G401 (cell line): ENCODE data around the gene FBXO46. TPM values are rescaled to one million over a fixed set of nuclear protein-coding genes. Genes with fewer than 3 reads are reported as not detected.

Source experiments
- DNase-seq: peaks from one replicate; pipeline ENCODE4 v3.0.0-alpha.2; 2015; ENCODE audit warnings: low spot score
- in situ Hi-C: cut with HindIII; loops from 2 replicates; pipeline ENCODE4 v1.10.0; 2016; ENCODE audit warnings: low sequenced_read_pairs, mixed read lengths
- total RNA-seq: library from RNA; depleted of rRNA; stranded (reverse); fragments of >200 nt; shearing (Covaris generic); gene quantifications from 2 replicates; pipeline ENCODE4 v1.2.3, GENCODE V29; 2014; rRNA removed

FBXO46 gene, protein sequence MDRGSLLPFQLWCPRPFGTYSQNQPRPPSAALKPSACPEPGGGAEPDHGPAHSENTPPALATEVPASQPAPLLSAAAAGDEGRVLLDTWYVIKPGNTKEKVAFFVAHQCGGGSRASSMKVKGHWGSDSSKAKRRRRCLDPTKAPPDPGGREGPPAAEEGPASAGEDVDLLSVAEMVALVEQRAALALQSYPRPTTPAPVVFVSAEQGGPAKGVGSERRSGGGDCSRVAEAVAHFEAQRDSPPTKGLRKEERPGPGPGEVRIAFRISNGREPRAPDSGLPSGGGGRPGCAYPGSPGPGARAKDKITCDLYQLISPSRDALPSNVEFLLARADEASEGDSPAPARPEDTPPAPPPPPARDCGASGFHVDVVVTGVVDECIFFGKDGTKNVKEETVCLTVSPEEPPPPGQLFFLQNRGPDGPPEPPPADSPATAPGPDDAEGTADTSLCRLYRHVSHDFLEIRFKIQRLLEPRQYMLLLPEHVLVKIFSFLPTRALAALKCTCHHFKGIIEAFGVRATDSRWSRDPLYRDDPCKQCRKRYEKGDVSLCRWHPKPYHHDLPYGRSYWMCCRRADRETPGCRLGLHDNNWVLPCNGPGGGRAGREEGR
- 15.1 and 29.5 TPM in 2 replicates for total RNA-seq

DNA sequence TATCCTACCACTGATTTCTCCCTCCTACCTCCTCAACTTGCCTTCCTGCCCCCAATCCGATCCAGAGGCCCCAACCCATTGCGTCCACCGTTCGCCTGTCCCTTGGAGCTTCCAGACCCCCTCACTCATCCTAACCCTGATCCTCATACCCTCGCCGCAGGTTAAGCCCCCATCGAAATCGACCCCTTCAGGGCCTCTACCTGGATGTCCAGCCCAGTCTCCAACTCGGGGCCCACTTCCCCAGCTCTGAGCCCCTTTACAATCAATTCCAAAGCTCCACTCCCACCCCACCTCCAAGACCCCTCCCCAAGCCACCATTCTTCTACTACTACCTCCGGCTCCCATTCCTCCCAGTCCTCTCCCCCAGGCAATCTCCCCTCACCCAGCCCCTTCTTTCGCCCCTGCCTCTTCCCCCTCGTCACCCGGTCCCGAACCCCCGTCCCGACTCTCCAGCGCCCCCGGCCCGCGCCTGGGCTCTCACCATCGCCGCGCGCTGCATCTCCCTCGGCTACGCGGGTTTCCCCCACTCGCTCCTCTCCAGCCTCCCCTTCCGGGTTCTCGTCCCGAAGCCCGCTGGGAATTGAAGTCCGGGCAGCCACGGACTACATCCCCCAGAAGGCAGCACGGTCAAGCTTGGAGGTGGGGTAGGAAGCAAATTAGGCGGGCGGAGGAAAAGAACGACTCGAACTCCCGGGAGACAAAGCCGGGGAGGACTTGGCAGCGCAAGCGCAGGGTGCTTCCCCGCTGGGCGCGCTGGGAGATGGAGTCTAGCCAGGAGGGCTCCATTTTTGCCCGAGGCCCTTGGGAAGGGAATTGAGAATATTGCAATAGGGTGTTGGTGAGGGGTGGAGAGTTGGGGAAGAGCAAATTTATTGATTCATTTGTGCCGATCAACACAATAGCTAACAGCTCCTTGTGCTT, at the start of gene FBXO46:
TSS of gene FBXO46 (minus strand) at position 529 of the 921 bp plus-strand sequence. CDS start 17,401 bp downstream, outside the sequence.
- in situ Hi-C loops = no loop called here
- DNase-seq = peak; percentile 96

DNA sequence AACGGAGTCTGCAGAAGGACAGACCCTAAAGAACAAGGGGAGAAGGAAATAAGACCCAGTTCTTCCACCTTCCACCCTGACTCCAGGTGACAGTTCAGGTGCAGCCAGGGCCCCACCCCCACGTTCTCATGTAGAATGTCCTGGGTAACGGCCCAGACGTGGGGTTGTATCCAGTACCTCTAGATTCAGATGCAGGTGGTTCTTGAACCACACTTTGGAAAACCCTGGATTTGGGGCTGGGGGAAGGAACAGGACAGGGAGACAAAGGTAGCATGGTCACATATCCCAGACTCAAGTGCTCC, 49.4 kb upstream of the FBXO46 start:
- in situ Hi-C loops = no loop called here
- DNase-seq = no peak

DNA sequence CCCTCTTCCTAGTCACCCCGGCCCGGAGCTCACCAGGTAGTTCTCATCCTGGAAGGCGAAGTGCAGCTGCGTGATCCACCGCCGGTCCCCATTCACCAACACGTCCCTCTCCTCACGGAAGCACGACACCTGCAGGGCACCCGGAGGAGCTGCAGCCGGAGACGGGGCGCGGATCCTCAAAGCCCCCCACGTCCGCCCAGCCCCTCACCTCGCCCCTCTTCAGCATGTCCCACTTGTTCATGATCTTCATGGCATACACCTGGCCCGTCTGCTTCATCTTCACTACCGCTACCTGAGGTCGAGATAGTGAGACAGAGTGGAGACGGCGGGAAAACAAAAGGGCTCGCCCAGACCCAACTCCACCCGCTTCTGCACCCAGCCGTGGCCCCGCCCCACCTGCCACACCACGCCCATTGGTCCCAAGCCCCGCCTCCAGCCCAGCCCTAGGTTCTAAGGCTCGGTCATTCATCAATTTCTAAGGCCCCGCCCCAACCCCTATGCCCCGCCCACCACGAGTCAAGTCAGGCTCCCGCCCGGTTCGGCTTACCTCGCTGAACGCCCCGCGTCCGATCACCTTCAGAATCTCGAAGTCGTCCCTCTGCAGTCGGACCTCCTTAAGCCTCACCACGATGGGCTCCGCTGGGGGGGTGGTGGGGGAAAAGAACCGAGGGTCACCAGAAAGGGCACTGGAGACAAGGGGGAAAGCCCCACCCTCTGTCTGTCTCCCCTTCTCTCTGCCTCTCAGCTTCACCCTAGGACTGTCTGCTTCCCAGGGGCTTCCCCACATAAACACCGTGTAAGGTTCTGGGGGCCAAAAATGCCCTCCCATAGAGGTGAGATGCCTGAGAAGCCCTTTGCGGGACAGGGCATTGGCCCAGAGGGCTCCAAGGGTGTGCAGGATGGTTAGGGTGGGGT, 48.8 kb upstream of the FBXO46 start:
- peak; percentile 42 for DNase-seq
- in situ Hi-C loops = no loop called here

DNA sequence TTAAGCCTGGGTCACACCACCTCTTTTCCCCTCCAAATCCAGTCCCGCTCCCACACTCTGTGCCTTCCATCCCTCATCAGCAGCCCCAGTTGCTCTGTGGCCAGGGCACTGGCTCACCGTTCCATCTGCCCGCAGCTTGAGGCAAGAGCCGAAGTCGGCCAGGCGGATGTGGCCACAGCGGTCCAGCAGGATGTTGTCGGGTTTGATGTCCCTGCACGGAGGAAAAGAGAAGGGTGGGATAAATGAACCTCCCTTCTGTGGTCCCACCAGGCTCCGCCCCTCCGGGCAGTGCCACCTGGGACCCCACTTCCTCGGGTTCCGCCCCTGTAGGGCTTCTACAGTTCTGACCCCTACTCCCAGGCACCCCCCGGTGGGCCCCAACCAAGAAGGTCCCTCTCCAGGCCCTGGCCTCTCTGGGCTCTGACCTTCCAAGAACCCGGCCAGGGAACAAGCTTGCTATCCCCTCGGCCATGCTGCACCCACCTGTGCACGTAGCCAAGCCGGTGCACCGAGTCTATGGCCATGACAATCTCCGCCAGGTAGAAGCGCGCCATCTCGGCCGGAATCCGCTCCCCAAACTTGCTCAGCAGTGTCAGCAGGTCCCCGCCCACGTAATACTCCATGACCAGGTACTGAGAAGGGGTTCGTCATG, 47.4 kb upstream of the FBXO46 start:
- in situ Hi-C loops = no loop called here
- DNase-seq = no peak

DNA sequence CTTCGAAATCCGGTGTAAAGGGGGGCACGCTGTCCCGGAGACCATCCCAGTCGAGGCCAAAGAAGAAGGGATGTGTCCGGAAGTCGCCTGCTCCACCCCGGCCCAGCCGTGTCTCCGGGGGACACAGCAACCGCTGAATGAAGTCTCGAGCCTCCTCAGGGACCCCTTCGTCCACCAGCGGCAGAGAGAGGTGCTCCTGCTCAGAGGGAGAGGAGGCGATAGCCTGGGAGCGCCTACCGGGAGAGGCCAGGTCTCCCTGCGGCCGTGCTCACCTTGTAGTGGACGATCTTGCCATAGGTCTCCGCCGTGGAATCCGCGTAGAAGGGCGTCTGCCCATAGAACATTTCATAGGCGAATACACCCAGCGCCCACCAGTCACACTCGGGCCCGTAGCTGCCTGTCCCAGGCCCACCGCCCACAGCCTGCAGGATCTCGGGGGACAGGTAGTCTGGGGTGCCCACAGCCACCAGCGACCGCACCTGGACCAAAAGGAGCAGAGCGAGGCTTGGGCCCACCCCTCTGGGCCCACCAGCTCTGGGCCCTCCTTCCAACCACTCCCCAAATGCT, 46.8 kb upstream of the FBXO46 start:
- DNase-seq = no peak
- in situ Hi-C loops = no loop called here

DNA sequence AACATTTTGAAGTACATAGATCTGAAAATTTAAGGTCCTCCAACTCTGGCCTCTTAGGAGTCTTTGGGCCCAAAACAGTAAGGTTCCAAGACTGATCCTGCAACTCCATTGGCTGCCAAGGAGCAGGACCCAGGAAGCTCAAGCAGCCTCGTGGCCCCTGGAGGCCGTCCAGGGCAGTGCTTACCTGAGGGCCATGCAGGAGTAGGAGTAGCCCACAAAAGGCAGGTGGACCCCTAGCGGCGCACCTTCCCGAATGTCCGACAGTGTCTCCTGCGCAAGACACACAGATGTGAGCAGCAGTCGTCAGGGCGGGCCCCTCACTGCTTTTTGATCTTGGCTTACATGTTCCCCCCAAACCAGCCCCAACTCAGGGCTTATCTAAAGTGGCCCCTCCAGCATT, 44.1 kb upstream of the FBXO46 start:
- in situ Hi-C loops = no loop called here
- no peak for DNase-seq

DNA sequence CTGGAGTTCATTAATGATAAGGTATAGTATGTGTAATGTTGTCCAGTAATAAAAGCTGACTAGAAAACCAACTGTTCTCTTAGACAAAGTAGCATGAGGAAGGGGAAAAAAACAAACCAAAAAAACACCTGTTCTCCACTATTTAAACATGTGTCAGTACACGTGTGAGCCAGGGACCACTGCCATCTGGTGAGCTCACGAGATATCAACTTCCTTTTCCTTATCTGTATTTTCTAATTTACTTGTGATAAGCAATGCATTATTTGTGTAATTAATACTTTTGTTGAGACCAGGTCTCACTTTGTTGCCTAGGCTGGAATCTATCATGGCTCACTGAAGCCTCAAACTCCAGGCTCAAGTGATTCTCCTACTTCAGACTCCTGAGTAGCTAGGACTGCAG, 42.7 kb upstream of the FBXO46 start:
- in situ Hi-C loops = no loop called here

DNA sequence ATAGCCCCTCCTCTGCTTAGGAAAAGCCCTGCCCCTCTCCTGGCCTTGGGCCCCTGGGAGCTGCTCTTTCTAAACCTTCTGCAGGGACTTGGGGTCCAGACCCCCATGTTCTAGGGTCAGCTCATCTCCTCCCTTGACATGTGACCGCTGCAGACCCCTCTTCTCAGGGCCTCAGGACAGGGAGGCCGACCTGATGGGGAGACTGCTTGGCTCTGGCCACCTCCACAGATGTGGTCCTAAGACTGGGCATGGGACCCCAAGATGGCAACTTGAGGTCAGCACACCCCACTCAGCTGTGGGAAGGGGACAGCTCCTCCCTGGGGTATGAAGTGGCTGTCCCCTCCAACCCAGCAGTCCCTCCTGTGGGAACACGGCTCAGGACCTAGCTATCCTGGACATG, 42.2 kb upstream of the FBXO46 start:
- in situ Hi-C loops = no loop called here
- DNase-seq = no peak

More for the DNA sequence above, 42.7 kb upstream of the FBXO46 start:
- no peak for DNase-seq

DNA sequence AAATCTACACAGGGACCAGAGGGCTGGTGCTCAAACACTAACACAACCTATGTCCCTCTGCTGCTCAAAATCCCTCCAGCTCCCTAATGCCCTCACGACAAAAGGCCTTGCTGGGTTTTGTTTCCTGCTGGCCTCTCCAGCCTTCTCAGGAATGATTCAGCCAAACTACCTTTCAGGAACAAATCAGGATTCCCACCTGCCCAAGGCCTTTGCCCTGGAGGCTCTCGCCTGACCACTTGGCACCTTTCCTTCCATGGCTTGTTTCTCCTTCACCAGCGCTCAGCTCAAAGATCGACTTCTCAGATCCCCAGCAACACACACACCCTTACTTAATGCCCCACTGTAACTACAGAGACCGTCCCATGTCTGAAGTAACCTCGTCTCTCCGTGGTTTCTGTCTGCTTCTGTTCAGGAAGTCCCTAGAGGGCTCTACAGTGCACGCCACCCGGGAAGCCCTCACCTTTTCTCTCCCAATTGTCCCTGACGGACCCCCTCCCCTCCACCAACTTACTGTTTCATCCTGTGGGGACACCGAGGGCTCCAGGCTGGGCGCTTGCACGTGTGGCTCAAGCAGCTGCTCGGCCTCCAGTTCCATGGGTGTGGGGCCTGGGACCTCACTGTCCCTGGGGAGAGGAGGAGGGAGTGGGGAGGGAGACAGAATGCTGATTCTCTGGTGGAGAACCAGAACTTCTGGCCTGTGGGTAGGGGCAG, 41.6 kb upstream of the FBXO46 start:
- in situ Hi-C loops = no loop called here
- DNase-seq = no peak

DNA sequence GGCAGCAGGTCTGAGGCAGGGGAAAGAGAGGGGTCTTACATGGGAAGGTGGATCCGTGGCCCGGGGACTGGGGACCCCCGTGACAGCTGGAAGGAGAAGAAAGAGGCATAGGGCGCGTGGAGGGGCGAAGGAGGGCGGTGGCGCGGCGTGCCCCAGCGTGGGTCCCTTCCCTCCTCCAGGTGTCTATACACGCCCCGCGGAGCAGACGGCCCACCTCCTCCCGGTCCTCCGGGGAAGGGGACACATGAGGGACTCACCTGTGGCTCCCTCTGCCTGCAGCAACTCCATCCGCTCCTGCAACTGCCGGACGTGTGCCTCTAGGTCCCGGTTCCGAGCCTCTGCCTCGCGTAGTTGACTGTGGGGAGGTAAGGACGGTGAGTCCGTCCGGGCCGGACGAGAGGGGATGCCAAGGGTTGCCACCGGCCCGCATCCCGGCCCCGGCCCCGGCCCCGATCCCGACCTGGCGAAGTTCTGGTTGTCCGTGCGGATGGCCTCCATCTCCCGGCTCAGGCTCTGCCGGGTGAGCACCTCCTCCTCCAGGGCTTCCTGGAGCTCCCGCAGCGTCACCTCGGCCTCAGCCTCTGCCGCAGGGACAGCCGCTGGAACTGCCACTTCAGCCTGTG, 40.7 kb upstream of the FBXO46 start:
- DNase-seq = no peak
- in situ Hi-C loops = no loop called here

DNA sequence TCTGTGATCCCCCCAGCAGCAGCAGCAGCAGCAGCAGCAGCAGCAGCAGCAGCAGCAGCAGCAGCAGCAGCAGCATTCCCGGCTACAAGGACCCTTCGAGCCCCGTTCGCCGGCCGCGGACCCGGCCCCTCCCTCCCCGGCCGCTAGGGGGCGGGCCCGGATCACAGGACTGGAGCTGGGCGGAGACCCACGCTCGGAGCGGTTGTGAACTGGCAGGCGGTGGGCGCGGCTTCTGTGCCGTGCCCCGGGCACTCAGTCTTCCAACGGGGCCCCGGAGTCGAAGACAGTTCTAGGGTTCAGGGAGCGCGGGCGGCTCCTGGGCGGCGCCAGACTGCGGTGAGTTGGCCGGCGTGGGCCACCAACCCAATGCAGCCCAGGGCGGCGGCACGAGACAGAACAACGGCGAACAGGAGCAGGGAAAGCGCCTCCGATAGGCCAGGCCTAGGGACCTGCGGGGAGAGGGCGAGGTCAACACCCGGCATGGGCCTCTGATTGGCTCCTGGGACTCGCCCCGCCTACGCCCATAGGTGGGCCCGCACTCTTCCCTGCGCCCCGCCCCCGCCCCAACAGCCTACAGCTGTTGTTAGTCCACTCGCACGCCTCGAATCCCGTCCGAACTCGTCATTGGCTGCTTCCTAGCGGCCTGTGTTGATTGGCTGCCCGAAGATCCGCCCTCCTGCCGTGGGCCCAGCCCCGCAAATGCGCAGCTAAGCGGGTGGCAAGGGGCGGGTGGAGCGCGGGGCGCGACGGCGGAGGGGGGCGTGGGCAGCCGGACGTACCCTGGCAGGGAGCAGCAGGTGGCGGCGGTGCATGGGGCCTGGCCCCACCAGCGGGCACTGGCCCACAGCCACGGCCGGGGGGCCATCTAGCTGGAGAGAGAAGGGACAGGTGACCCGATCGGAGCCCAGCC, 39.8 kb upstream of the FBXO46 start:
- in situ Hi-C loops = no loop called here
- DNase-seq = peak; percentile 83

DNA sequence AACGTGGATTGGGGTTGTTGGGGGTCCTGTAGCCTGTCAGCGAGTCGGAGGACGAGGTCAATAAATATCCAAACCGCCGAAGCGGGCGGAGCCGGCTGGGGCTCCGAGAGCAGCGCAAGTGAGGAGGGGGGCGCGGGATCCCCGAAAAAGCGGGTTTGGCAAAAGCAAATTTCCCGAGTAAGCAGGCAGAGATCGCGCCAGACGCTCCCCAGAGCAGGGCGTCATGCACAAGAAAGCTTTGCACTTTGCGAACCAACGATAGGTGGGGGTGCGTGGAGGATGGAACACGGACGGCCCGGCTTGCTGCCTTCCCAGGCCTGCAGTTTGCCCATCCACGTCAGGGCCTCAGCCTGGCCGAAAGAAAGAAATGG, 39.1 kb upstream of the FBXO46 start:
- DNase-seq = peak; percentile 39
- in situ Hi-C loops = no loop called here

DNA sequence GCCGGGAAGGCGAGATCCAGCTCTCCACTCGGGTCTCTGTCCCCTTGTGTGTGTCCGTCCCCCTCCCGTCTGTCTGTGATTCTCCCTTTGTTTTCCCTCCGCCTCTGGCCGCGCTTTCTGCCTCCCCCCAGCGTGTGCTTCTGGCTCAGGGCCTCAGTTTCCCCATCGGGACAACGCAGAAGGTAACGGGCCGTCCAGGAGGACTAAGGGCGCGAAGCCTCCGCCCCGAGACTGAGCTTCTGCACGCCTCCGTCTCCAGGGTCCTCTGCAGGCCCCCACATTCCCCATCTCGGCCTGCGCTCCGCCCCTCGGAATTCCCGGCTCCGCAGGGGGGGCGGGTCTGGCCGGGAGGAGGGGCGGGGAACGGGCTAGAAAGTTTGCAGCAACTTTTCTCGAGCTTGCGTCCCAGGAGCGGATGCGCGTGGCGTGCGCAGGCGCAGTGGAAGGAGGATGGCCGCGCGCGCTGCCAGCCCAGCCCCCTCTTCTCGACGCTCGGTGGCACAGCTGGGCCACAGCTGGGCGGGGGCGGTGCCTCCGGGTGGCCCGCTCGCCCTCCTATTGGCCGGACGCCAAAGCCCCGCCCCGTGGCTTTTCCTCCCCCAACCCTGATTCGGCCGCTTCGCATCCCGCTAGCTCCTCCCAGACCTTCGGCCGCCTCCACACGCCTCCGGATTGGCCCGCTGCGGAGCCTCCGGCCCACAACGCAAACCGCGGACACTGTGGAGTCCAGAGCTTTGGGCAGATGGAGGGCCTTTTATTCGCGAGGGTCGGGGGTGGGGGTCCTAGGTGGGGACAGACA, 38.5 kb upstream of the FBXO46 start, which contains the start of gene SIX5:
TSS of gene SIX5 (minus strand) at position 269 of the 799 bp plus-strand sequence. CDS start 408 bp downstream, outside the sequence.
- in situ Hi-C loops = no loop called here
- DNase-seq = peak; percentile 76

DNA sequence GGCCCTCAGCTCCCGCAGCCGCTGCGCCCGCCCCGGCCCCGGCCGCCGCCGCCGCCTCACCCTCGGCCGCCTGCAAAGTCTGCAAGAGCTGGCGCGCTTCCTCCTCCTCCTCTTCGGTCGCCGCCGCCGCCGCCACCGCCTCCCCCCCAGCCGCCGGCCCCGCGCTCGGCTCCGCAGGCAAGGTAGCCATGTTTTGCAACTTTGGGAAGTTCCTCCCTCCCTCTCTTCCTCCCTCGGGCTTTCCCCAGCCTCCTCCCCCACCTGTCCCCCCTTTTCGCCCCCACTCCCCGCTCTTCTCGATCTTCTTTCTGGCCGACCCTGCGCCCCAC, 37.9 kb upstream of the FBXO46 start:
- in situ Hi-C loops = no loop called here
- no peak for DNase-seq

DNA sequence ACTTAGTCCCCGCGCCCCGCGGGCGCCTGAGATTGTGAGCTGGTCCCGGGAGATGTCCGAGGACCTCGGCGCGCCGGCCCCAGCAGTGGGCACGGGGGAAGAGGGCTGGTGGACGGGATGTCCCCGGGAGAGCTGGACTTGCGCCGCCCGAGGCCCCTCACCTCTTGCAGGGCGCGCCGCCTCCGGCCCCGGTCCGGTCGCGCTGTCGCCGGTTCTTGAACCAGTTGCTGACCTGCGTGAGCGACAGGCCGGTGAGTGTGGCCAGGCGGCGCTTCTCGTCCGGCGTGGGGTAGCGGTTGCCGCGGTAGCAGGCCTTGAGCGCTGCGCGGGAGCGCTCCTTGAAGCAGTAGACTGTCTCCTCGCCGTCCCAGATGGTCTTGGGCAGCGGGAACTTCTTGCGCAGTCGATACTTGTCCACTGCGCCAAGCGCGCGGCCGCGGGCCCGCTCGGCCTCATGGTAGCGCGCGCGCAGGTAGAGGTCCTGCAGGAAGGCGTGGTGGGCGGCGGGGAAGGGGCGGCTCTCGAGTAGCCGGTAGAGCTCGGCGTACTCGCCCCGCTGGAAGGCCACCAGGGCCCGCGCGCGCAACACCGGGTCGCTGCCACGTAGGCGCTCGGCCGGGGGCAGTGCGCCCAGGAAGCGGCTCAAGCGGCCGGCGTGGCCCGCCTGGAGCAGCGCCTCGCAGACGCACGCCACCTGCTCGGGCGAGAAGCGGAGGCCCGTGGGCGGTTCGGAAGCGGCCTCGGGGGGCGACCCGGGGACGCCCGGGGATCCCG, 37.4 kb upstream of the FBXO46 start:
- in situ Hi-C loops = no loop called here
- peak; percentile 45 for DNase-seq
